Measurements from ENCODE around the gene LGI2. TPM values are rescaled to one million over a fixed set of nuclear protein-coding genes. Genes with fewer than 3 reads are reported as not detected.

LGI2 gene
- total RNA-seq, 1 experiment from 2014 or later, result not detected

- H3K4me2 ChIP-seq (ENCODE audit: low read depth, low read length, poor library complexity, severe bottlenecking), result no peak overlapping the region
- H4K20me1 ChIP-seq (ENCODE audit: insufficient read depth, low read depth, low read length), result no peaks in the 10 kb centered on the region
- H3K9me3 ChIP-seq (ENCODE audit: low read length), result no peaks in the 10 kb centered on the region
- no peaks in the 10 kb centered on the region for H3K79me2 ChIP-seq (ENCODE audit: low read length)
- no peaks in the 10 kb centered on the region for H3K36me3 ChIP-seq (ENCODE audit: insufficient read depth, low read length)
- H3K27ac ChIP-seq (ENCODE audit: low read length), result no peak overlapping the region
- no peaks in the 10 kb centered on the region for H3K27me3 ChIP-seq (ENCODE audit: low read length)
- no peak for DNase-seq
- H2AFZ ChIP-seq (ENCODE audit: low read length), result no peak overlapping the region
- peaks cover 15% of the 10 kb centered on the region for H3K4me1 ChIP-seq (ENCODE audit: low read length)
- H3K9ac ChIP-seq (ENCODE audit: low read length), result no peak overlapping the region
- H3K4me3 ChIP-seq (ENCODE audit: low read length), result no peak overlapping the region
- no peaks in the 10 kb centered on the region for H3K9me2 ChIP-seq (replicated peaks; ENCODE audit: insufficient read depth, low read length)
These were observed 30.1 kb downstream of the LGI2 start for GRCh38 chr4:25000639-25001038.

DNA sequence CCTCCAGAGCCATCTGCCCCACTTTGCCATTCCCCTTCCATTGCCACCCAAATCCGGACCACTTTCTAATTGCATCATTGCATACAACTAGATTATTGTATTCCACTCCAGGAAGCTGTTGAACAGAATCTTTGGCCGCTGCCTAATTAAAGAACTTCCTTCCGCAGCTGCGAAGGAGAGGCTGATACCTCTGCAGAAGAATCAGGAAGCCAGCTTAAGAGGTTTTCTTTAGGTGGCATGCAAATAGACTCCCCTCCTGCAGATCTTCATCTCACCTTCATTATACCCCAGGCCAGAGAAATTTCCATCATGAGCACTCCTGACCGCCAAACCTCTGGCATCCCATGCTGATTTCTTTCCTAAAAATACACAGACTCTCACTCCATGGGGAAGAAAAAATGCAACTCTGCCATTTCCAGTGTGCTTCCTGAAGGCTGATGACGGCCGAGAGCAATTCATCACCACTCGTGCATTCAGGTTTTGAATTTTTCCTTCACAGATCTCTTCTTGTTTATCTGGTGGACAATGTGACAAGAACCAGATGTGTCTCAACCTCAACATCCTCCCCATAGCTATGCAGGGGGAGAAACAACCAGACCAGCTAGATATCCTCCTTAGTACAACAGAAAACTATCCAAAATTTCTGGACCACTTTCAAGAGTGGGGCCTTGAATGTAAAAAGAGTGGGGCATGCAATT, 31.2 kb downstream of the LGI2 start:
- Histone ChIP-seq H3K79me2 (ENCODE audit: low read length) (no peaks in the 10 kb centered on the region), H3K27me3 (ENCODE audit: low read length) (no peaks in the 10 kb centered on the region), H3K4me1 (ENCODE audit: low read length) (peaks cover 15% of the 10 kb centered on the region), H4K20me1 (ENCODE audit: insufficient read depth, low read depth, low read length) (no peaks in the 10 kb centered on the region), H3K4me3 (ENCODE audit: low read length) (no peak overlapping the region), H3K9ac (ENCODE audit: low read length) (no peak overlapping the region), H3K9me3 (ENCODE audit: low read length) (no peaks in the 10 kb centered on the region), H3K4me2 (ENCODE audit: low read depth, low read length, poor library complexity, severe bottlenecking) (no peak overlapping the region), H2AFZ (ENCODE audit: low read length) (no peak overlapping the region), H3K9me2 (replicated peaks; ENCODE audit: insufficient read depth, low read length) (no peaks in the 10 kb centered on the region), H3K27ac (ENCODE audit: low read length) (no peak overlapping the region), H3K36me3 (ENCODE audit: insufficient read depth, low read length) (no peaks in the 10 kb centered on the region)
- no peak for DNase-seq

GRCh38 chr4:24995346-24995919, 35.3 kb downstream of the LGI2 start:
- no peaks in the 10 kb centered on the region for H3K27me3 ChIP-seq (ENCODE audit: low read length)
- no peak overlapping the region for H3K9ac ChIP-seq (ENCODE audit: low read length)
- no peaks in the 10 kb centered on the region for H4K20me1 ChIP-seq (ENCODE audit: insufficient read depth, low read depth, low read length)
- H3K4me2 ChIP-seq (ENCODE audit: low read depth, low read length, poor library complexity, severe bottlenecking), result no peak overlapping the region
- H3K4me3 ChIP-seq (ENCODE audit: low read length), result no peak overlapping the region
- DNase-seq, result no peak
- H3K36me3 ChIP-seq (ENCODE audit: insufficient read depth, low read length), result no peaks in the 10 kb centered on the region
- H3K27ac ChIP-seq (ENCODE audit: low read length), result no peak overlapping the region
- no peaks in the 10 kb centered on the region for H3K79me2 ChIP-seq (ENCODE audit: low read length)
- no peaks in the 10 kb centered on the region for H3K9me3 ChIP-seq (ENCODE audit: low read length)
- H3K4me1 ChIP-seq (ENCODE audit: low read length), result peaks cover 12% of the 10 kb centered on the region
- no peak overlapping the region for H2AFZ ChIP-seq (ENCODE audit: low read length)
- no peaks in the 10 kb centered on the region for H3K9me2 ChIP-seq (replicated peaks; ENCODE audit: insufficient read depth, low read length)

GRCh38 chr4:24993551-24994080, 37.1 kb downstream of the LGI2 start:
- H3K4me1 ChIP-seq (ENCODE audit: low read length), result no peaks in the 10 kb centered on the region
- no peak overlapping the region for H2AFZ ChIP-seq (ENCODE audit: low read length)
- H3K79me2 ChIP-seq (ENCODE audit: low read length), result no peaks in the 10 kb centered on the region
- H3K27me3 ChIP-seq (ENCODE audit: low read length), result no peaks in the 10 kb centered on the region
- H3K9me2 ChIP-seq (replicated peaks; ENCODE audit: insufficient read depth, low read length), result no peaks in the 10 kb centered on the region
- no peaks in the 10 kb centered on the region for H4K20me1 ChIP-seq (ENCODE audit: insufficient read depth, low read depth, low read length)
- H3K9me3 ChIP-seq (ENCODE audit: low read length), result no peaks in the 10 kb centered on the region
- no peak overlapping the region for H3K4me2 ChIP-seq (ENCODE audit: low read depth, low read length, poor library complexity, severe bottlenecking)
- no peaks in the 10 kb centered on the region for H3K36me3 ChIP-seq (ENCODE audit: insufficient read depth, low read length)
- H3K4me3 ChIP-seq (ENCODE audit: low read length), result no peak overlapping the region
- no peak overlapping the region for H3K9ac ChIP-seq (ENCODE audit: low read length)
- H3K27ac ChIP-seq (ENCODE audit: low read length), result no peak overlapping the region
- no peak for DNase-seq

DNA sequence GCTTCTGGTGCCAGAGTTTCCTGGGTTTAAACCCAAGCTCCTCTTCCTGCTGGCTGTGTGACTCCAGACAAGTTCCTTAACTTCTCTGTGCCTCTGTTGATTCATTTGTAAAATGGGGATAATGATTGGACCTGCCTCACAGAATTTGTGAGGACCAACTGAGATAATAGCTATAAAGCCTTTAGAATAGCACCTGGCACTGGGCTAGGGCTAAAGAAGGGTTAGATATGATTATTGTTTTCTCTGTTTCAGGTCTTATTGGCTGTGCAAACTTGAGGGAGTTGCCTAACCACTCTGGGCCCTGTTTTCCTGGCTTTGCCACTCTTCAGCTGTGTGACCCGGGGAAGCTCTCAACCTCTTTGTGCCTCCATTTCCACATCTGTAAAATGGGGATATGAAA, 37.8 kb downstream of the LGI2 start:
- Histone ChIP-seq H3K4me3 (ENCODE audit: low read length) (no peak overlapping the region), H3K9ac (ENCODE audit: low read length) (no peak overlapping the region), H2AFZ (ENCODE audit: low read length) (no peak overlapping the region), H3K36me3 (ENCODE audit: insufficient read depth, low read length) (no peaks in the 10 kb centered on the region), H3K9me3 (ENCODE audit: low read length) (no peaks in the 10 kb centered on the region), H3K4me1 (ENCODE audit: low read length) (no peaks in the 10 kb centered on the region; the same call in 1 of the 2 replicates), H4K20me1 (ENCODE audit: insufficient read depth, low read depth, low read length) (no peaks in the 10 kb centered on the region), H3K27me3 (ENCODE audit: low read length) (no peaks in the 10 kb centered on the region), H3K4me2 (ENCODE audit: low read depth, low read length, poor library complexity, severe bottlenecking) (no peak overlapping the region), H3K79me2 (ENCODE audit: low read length) (no peaks in the 10 kb centered on the region), H3K27ac (ENCODE audit: low read length) (no peak overlapping the region), H3K9me2 (replicated peaks; ENCODE audit: insufficient read depth, low read length) (no peaks in the 10 kb centered on the region)
- DNase-seq, result no peak

GRCh38 chr4:24991015-24991414, 39.7 kb downstream of the LGI2 start:
- Histone ChIP-seq H3K27me3 (ENCODE audit: low read length) (no peaks in the 10 kb centered on the region), H3K27ac (ENCODE audit: low read length) (no peak overlapping the region), H3K4me3 (ENCODE audit: low read length) (no peak overlapping the region), H3K79me2 (ENCODE audit: low read length) (no peaks in the 10 kb centered on the region), H3K9me2 (replicated peaks; ENCODE audit: insufficient read depth, low read length) (no peaks in the 10 kb centered on the region), H3K9me3 (ENCODE audit: low read length) (no peaks in the 10 kb centered on the region), H3K36me3 (ENCODE audit: insufficient read depth, low read length) (no peaks in the 10 kb centered on the region), H3K9ac (ENCODE audit: low read length) (no peak overlapping the region), H3K4me1 (ENCODE audit: low read length) (no peaks in the 10 kb centered on the region; the same call in 1 of the 2 replicates), H3K4me2 (ENCODE audit: low read depth, low read length, poor library complexity, severe bottlenecking) (no peak overlapping the region), H2AFZ (ENCODE audit: low read length) (no peak overlapping the region), H4K20me1 (ENCODE audit: insufficient read depth, low read depth, low read length) (no peaks in the 10 kb centered on the region)
- DNase-seq, result no peak

DNA sequence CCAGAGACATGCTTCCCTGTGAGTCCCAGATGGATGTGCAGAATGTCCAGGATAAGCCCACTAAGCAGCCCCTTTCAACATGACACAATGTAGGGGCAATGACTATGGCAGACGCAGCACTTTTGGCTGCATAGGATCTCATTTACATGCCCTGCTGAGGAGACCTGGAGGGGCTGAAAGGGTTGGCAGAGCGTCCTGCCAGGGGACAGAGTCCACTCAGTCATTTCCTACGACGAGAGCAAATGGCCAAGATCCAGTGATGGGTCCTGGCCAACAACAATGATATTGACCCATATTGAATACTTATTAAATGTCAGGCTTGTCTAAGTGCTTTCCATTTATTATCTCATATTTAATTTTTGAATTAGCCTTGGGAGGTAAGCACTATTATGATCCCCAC, 41.4 kb downstream of the LGI2 start:
- no peak overlapping the region for H3K9ac ChIP-seq (ENCODE audit: low read length)
- H3K9me3 ChIP-seq (ENCODE audit: low read length), result no peaks in the 10 kb centered on the region
- no peak for DNase-seq
- no peaks in the 10 kb centered on the region for H3K9me2 ChIP-seq (replicated peaks; ENCODE audit: insufficient read depth, low read length)
- H2AFZ ChIP-seq (ENCODE audit: low read length), result no peak overlapping the region
- H3K4me2 ChIP-seq (ENCODE audit: low read depth, low read length, poor library complexity, severe bottlenecking), result no peak overlapping the region
- H3K27ac ChIP-seq (ENCODE audit: low read length), result no peak overlapping the region
- H3K27me3 ChIP-seq (ENCODE audit: low read length), result no peaks in the 10 kb centered on the region
- no peaks in the 10 kb centered on the region; the same call in 1 of the 2 replicates for H3K4me1 ChIP-seq (ENCODE audit: low read length)
- H3K36me3 ChIP-seq (ENCODE audit: insufficient read depth, low read length), result no peaks in the 10 kb centered on the region
- H3K79me2 ChIP-seq (ENCODE audit: low read length), result no peaks in the 10 kb centered on the region
- H4K20me1 ChIP-seq (ENCODE audit: insufficient read depth, low read depth, low read length), result no peaks in the 10 kb centered on the region
- no peak overlapping the region for H3K4me3 ChIP-seq (ENCODE audit: low read length)

GRCh38 chr4:24988776-24989175, 42.0 kb downstream of the LGI2 start:
- no peak overlapping the region for H3K9ac ChIP-seq (ENCODE audit: low read length)
- no peaks in the 10 kb centered on the region for H3K79me2 ChIP-seq (ENCODE audit: low read length)
- no peaks in the 10 kb centered on the region for H3K9me2 ChIP-seq (replicated peaks; ENCODE audit: insufficient read depth, low read length)
- H3K27me3 ChIP-seq (ENCODE audit: low read length), result no peaks in the 10 kb centered on the region
- H3K4me3 ChIP-seq (ENCODE audit: low read length), result no peak overlapping the region
- no peaks in the 10 kb centered on the region for H3K9me3 ChIP-seq (ENCODE audit: low read length)
- DNase-seq, result peak; percentile 61
- H3K4me1 ChIP-seq (ENCODE audit: low read length), result no peaks in the 10 kb centered on the region; the same call in 1 of the 2 replicates
- H4K20me1 ChIP-seq (ENCODE audit: insufficient read depth, low read depth, low read length), result no peaks in the 10 kb centered on the region
- H3K27ac ChIP-seq (ENCODE audit: low read length), result no peak overlapping the region
- H3K36me3 ChIP-seq (ENCODE audit: insufficient read depth, low read length), result no peaks in the 10 kb centered on the region
- H2AFZ ChIP-seq (ENCODE audit: low read length), result no peak overlapping the region
- no peak overlapping the region for H3K4me2 ChIP-seq (ENCODE audit: low read depth, low read length, poor library complexity, severe bottlenecking)

Measured in Karpas-422 (cell line).